GM21529 (cell line): ENCODE results near the gene MED10.
A peak's percentile ranks its signal among the peaks of the same experiment; 100 is the strongest.

ENCODE experiments used
- ATAC-seq: cut with Tn5 transposase; IDR thresholded peaks from one replicate; pipeline ENCODE4 v1.9.1; 2021; ENCODE audit not compliant: unreplicated experiment

The MED10 gene, protein sequence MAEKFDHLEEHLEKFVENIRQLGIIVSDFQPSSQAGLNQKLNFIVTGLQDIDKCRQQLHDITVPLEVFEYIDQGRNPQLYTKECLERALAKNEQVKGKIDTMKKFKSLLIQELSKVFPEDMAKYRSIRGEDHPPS

GRCh38 chr5:6377905-6378765 lies at the start of gene MED10:
Gene MED10, minus strand, starts transcription at chr5:6378547. Its CDS starts 64 bp downstream, at chr5:6378483.
- peak; percentile 96 for ATAC-seq

- no peak for ATAC-seq
Observed at GRCh38 chr5:6427694-6428093, 49.3 kb upstream of the MED10 start.

DNA sequence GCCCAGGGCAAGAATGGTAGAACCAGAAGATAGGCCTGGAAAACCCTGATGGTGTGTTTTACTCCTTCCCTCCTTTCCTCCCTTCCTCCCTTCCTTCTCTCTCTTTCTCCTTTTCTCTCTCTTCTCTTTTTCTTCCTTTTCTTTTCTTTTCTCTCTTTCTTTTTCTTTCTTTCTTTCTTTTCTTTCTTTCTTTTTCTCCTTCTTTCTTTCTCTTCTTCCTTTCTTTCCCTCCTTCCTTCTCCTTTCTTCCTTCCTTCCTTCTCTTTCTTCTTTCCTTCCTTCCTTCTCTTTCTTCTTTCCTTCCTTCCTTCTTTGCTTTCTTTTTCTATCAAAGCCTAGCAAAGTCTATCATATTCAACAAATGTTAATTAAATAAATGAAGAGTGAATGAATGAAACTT lies 46.4 kb upstream of the MED10 start:
- no peak for ATAC-seq

GRCh38 chr5:6424110-6424659 lies 45.8 kb upstream of the MED10 start:
- ATAC-seq, result no peak

GRCh38 chr5:6423327-6424109 lies 45.2 kb upstream of the MED10 start:
- no peak for ATAC-seq

- no peak for ATAC-seq
Observed at GRCh38 chr5:6419340-6419852, 41.0 kb upstream of the MED10 start.

- no peak for ATAC-seq
Observed at GRCh38 chr5:6418679-6419276, 40.4 kb upstream of the MED10 start.

- no peak for ATAC-seq
Observed at GRCh38 chr5:6417657-6418056, 39.3 kb upstream of the MED10 start.

- ATAC-seq, result no peak
Observed at GRCh38 chr5:6412811-6413210, 34.5 kb upstream of the MED10 start.

GRCh38 chr5:6411141-6411540 lies 32.8 kb upstream of the MED10 start:
- ATAC-seq, result no peak

- ATAC-seq, result no peak
Observed at GRCh38 chr5:6410421-6410820, 32.1 kb upstream of the MED10 start.

DNA sequence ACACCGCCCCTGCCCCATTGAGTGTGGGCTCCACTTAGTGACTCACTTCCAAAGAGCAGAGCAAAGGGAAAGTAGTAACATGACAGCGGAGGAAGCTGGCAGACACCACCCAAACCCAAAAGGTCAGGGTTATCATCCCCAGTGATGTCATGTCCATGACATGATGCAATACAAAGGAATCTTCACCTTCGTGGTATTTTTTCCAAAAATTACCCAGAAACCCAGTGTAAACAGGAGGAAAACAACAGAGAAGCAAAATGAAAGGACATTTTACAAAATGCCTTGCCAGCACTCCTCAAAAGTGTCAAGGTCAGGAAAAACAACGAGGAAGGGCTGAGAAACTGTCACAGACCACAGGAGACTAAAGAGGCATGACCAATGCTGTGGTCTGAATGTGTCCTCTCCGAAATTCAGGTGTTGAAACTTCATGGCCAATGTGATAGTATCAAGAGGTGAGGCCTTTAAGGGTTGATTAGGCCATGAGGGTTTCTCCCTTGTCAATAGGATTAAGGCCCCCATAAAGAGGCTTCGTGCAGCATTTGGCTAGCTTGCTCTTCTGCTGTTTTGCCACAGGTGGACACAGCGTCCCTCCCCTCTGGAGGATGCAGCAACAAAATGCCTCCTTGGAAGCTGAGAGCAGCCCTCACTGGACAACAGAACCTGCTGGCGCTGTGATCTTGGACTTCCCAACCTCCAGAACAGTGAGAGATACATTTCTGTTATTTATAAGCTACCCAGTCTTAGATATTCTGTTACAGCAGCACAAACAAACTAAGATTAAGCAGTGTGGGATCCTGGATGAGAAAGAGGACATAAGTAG lies 30.5 kb upstream of the MED10 start:
- ATAC-seq, result no peak

- ATAC-seq, result no peak
Observed at GRCh38 chr5:6408260-6408596, 29.9 kb upstream of the MED10 start.

DNA sequence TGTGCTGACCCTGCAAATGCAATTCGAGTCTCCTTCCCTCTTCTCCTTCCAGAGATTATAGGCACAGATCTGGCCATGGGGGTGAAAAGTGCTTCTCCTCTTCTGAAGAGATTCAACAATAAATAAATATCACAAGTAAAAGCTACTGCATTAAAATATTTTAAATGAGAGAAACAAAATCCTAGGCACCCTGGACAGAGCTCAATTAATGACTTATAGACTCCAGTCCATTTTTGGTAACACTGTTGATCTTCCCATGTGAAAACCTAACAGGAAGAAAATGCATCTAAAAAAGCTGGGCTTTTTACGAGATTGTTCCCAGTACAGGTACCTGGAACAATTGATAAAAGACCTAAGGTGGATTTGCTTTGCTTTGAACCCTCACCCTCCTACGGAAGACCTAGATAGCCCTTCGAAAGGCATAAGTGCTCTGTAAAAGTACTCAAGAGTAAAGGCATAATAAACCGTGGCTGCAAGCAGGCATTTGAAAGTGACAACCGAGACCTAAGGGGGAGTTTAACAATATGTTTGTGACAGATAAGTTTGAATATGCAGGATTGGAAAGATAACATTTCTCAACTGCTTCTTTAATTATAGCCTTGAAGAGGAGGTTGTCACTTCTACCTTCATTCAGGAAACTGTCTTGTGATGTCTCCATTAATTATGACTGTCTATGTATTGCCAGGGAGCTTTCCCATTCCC lies 29.4 kb upstream of the MED10 start:
- ATAC-seq, result no peak

GRCh38 chr5:6405591-6405990 lies 27.2 kb upstream of the MED10 start:
- ATAC-seq, result no peak

- ATAC-seq, result peak; percentile 67
Observed at GRCh38 chr5:6404129-6404528, 25.8 kb upstream of the MED10 start.

DNA sequence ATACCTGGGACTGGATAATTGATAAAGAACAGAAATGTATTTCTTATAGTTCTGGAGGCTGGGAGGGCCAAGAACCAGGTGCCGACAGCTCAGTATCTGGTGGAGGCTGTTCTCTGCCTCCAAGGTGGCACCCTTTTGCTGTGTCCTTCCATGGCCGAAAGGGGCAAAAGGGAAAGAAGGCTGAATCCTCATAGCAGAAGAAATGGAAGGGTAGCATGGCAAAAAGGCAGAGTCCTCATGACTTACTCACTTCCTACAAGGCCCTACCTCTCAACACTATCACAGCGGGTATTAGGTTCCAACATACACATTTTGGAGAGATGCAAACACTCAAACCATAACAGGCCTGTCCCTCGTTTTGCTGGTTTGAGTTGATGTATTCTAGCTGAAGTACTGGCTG lies 25.1 kb upstream of the MED10 start:
- no peak for ATAC-seq

- ATAC-seq, result no peak
Observed at GRCh38 chr5:6402939-6403338, 24.6 kb upstream of the MED10 start.

DNA sequence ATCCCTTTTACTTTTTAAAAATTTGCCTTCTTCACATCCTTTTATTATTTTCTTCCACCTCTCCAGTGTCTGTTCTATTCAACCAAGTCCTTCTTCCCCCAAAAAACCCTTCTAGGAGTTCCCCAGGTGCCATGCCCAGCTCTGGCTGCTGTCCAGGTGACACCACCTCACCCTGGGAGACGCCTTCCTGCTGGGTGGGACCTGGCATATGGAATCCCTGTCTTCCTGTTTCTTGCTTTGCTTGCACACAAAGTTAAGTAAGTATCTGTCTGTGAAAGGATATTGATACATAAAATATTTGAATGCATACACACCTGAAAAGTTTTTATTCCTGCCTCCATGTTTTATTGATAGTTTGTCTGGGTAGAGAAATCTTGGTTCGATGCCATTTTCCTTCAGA lies 23.1 kb upstream of the MED10 start:
- ATAC-seq, result no peak
